HUDEP-2 (cell line): ENCODE data around the gene CHST8.

Experiments
- DNase-seq, 76 experiments: peaks; one replicate each; lab custom pipeline; 2025; ENCODE audit not compliant: unreplicated experiment in 76 of 76; lab: John Stamatoyannopoulos, UW

Gene CHST8

GRCh38 chr19:33756177-33756576 lies 134.4 kb downstream of the CHST8 start:
- DNase-seq = no peak

GRCh38 chr19:33758541-33759013 lies 136.8 kb downstream of the CHST8 start:
- no peak for DNase-seq

GRCh38 chr19:33759356-33759755 lies 137.6 kb downstream of the CHST8 start:
- DNase-seq = no peak

GRCh38 chr19:33763633-33764371 lies 142.0 kb downstream of the CHST8 start:
- no peak for DNase-seq

GRCh38 chr19:33766623-33767022 lies 144.9 kb downstream of the CHST8 start:
- no peak for DNase-seq

GRCh38 chr19:33767898-33768413 lies 146.2 kb downstream of the CHST8 start:
- DNase-seq = peak in 34 of 76 experiments; percentile 4 to 44 (median 16)

- no peak for DNase-seq
Observed at GRCh38 chr19:33769208-33769607, 147.5 kb downstream of the CHST8 start.

GRCh38 chr19:33770107-33770506 lies 148.4 kb downstream of the CHST8 start:
- DNase-seq = no peak

GRCh38 chr19:33771384-33772101 lies 149.8 kb downstream of the CHST8 start:
- DNase-seq = peak in 64 of 76 experiments; percentile 7 to 81 (median 53)

GRCh38 chr19:33772102-33772857 lies 150.5 kb downstream of the CHST8 start:
- DNase-seq = no peak

- DNase-seq = no peak
Observed at GRCh38 chr19:33772858-33773180, 151.1 kb downstream of the CHST8 start.

GRCh38 chr19:33773704-33774624 lies 152.2 kb downstream of the CHST8 start:
- DNase-seq = peak in 2 of 76 experiments; percentile 10 to 13

GRCh38 chr19:33774751-33775150 lies 153.0 kb downstream of the CHST8 start:
- no peak for DNase-seq

- DNase-seq = no peak
Observed at GRCh38 chr19:33775731-33776487, 154.2 kb downstream of the CHST8 start.

GRCh38 chr19:33777351-33777750 lies 155.6 kb downstream of the CHST8 start:
- DNase-seq = no peak

- DNase-seq = no peak
Observed at GRCh38 chr19:33777753-33778088, 156.0 kb downstream of the CHST8 start.

GRCh38 chr19:33778089-33778791 lies 156.5 kb downstream of the CHST8 start:
- peak in 72 of 76 experiments; percentile 24 to 94 (median 80) for DNase-seq

GRCh38 chr19:33779849-33780248 lies 158.1 kb downstream of the CHST8 start:
- DNase-seq = no peak

GRCh38 chr19:33780251-33780650 lies 158.5 kb downstream of the CHST8 start:
- DNase-seq = no peak
